UCSD-AML1 (cell line): Measurements from ENCODE around the gene C1RL.
"Not testable (repeated sequence)": the region's sequence is repeated elsewhere in the genome, so short reads cannot be mapped to it uniquely, and the experiment has no call there.

Source experiments
- DNase-seq: peaks from one replicate; lab custom pipeline; 2025; ENCODE audit not compliant: unreplicated experiment; lab: John Stamatoyannopoulos, UW

C1RL gene

DNA sequence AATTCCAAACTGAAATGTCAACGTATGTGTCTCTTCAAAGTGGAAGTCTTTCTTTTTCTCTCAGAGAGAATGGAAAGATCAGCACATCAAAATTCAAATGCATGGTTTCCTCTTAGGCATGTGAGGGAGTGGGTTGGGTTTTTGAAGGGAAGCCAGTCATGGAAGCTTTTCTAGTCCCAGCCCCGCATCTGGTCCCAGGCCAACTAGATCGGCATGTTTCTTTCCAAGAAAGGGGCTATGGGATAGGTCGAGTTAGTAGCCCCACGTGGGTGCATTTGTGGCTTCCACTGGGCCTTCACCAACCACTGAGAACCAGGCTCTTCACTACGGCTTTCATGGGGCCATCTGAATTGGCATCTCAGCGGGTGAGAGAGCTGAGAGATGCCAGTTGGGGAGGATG, 41.9 kb downstream of the C1RL start:
- no peak for DNase-seq

DNA sequence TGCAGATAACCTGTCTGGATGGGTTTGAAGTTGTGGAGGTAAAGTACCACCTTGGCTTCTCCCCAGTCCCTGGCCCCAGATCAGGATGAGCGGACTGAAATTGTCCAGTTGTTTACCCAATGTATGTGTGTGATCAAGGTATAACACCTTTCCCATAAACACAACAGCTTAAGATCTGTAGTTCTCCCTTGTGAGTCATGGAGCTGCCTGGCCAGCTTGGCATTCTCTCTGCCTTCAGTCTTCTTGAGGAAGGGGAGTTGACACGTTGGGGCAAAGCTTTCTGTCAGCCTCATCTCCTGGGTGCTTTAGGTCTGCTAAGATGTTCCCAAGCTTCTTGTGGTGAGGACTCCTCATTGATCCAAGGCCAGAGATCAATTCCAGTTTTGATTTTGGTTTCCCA, 42.4 kb downstream of the C1RL start:
- DNase-seq = no peak

DNA sequence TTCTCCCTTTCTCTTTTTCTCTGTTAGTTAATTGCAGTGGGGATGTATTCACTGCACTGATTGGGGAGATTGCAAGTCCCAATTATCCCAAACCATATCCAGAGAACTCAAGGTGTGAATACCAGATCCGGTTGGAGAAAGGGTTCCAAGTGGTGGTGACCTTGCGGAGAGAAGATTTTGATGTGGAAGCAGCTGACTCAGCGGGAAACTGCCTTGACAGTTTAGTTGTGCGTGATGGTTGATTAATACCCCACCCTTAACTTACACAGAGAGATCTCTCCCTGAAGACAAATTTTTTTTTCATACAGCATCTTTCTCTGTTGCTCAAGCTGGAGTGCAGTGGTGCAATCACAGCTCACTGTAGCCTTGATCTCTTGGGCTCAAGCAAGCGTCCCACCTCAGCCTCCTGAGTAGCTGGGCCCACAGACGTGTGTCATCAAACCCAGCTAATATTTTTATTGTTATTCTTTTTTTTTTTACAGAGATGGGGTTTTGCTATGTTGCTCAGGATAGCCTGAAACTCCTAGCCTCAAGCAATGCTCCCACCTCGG, 43.9 kb downstream of the C1RL start:
- no peak for DNase-seq

- DNase-seq = no peak
Measured at GRCh38 chr12:7064516-7064915, 44.5 kb downstream of the C1RL start.

- no peak for DNase-seq
Measured at GRCh38 chr12:7061596-7061995, 47.4 kb downstream of the C1RL start.

- no peak for DNase-seq
Measured at GRCh38 chr12:7061138-7061537, 47.9 kb downstream of the C1RL start.

- no peak for DNase-seq
Measured at GRCh38 chr12:7060353-7060954, 48.6 kb downstream of the C1RL start, which contains the start of gene C1S. C1S (plus strand) TSS chr12:7060718; CDS start chr12:7061913, 1,195 bp downstream.

DNA sequence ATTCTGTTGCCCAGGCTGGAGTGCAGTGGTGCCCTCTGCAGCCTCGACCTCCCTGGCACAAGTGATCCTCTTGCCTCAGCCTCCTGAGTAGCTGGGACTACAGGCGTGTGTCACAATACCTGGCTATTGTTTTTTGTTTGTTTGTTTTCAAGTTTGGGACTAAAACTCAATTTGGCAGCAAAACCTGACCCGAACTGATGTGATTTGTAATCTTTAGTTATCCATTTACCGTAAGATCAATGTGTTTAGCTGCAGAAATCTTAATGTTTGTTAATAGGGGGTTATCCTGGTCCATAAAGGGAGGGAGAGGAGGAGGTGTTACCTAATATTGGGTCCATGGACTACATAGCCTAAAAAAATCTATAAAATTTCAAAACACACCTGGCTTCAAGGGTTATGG, 49.2 kb downstream of the C1RL start:
- DNase-seq = no peak

- DNase-seq = no peak
Measured at GRCh38 chr12:7058850-7059395, 50.1 kb downstream of the C1RL start.

GRCh38 chr12:7058163-7058845, 50.7 kb downstream of the C1RL start:
- DNase-seq = no peak

GRCh38 chr12:7055736-7056135, 53.3 kb downstream of the C1RL start:
- DNase-seq = not testable (repeated sequence)

GRCh38 chr12:7054925-7055324, 54.1 kb downstream of the C1RL start:
- DNase-seq = no peak

DNA sequence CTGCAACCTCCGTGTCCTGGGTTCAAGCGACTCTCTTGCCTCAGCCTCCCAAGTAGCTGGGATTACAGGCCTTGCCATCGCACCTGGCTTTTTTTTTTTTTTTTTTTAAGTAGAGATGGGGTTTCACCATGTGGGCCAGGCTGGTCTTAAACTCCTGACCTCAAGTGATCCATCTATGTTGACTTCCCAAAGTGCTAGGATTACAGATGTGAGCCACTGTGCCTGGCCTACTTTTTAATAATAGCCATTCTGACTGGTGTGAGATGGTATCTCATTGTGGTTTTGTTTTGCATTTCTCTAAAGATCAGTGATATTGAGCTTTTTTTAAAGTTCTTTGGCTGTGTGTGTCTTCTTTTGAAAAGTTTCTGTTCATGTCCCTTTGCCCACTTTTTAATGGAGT, 59.0 kb downstream of the C1RL start:
- not testable (repeated sequence) for DNase-seq

DNA sequence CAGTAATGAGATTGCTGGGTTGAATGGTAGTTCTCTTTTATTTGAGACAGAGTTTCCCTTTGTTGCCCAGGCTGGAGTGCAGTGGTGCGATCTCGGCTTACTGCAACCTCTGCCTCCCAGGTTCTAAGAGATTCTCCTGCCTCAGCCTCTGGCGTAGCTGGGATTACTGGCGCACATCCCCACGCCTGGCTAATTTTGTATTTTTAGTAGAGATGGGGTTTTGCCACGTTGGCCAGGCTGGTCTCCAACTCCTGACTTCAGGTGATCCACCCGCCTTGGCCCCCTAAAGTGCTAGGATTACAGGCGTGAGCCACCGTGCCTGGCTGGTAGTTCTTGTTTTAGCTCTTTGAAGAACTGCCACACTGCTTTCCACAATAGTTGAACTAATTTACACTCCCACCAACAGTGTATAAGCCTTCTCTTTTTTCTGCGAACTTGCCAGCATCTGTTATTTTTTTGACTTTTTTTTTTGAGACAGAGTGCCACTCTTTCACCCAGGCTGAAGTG, 59.5 kb downstream of the C1RL start:
- DNase-seq = not testable (repeated sequence)

DNA sequence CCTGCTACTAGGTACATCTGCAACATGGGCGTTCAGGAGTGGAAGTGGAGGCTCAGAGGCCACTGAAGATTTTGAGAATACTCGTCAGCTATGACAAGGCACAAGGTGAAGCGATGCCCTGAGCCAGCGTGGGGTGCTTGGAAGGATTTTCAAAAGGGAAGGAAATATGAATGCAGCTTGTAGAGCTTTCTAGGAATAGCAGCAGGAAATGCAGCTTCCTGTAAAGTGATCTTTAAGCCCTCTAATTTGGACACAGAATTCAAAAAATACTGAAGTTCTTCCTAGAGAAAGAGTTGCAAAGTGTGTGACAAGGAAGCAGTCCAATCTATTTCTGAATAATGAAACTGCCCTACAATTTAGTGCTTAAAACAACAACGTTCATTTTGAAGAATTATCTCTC, 61.7 kb downstream of the C1RL start:
- DNase-seq = peak; percentile 55

DNA sequence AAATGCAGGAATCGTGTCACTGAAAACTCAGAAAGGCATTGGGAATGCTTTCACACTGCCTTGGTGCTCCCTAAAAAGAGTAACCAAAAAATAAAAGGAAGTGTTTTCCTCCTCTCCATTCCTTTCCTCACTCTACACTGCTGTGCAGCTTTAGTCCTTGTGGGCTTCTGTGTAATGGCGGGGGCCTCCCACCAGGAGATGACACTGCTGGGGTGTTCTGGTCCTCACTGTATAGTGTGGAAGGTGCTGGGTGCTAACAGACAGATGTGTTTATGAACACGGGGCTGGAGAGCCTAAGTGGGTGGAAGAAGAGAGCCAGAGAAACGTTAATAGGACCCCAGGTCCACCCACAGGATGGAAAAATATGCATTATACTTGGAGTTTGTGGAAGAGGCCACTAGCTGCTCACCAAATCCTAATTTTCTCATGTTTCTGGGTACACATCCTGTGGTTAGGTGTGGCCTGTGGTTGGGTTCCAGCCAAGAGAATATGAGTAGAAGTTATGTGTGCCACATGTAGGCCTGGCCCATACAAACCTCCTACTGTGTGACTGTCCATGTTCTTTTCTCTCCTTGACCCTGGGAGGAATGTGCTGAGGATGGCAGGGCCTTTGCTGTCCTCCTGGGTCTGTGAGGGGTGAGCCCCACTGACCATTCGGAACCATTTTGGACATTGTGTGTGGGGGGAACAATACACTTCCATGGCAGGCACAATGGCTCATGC, 62.5 kb downstream of the C1RL start:
- DNase-seq = no peak

DNA sequence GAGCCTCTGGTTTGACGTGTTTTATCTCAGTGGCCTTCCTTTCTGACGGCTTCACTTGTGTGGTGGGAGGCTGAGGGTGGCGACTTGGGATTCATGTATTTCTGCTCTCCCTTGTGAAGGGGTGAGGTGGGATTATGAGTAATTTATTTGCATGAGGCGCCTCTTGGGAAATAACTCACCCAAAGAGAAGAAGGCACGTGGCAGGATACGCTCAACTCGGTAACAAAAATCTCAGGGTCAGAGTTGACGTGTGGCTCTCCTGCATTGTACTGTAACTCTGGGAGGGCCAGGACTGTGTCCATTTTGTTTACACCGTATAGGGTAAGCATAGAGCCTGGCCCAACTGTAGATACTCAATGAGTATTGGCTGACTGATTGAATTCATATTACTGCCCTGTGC, 63.1 kb downstream of the C1RL start:
- no peak for DNase-seq
